Activated CD4-positive, CD25-positive, alpha-beta regulatory T cell treated with anti-CD3 and anti-CD28 coated beads, Interleukin-2, amount 50 U/mL, for 16 hours (primary cell): Measurements from ENCODE around the gene CCDC158.

Experiments
- DNase-seq: peaks from one replicate; pipeline ENCODE4 v3.0.0-alpha.2; 2020; ENCODE audit warnings: low read depth, low spot score

The CCDC158 gene

DNA sequence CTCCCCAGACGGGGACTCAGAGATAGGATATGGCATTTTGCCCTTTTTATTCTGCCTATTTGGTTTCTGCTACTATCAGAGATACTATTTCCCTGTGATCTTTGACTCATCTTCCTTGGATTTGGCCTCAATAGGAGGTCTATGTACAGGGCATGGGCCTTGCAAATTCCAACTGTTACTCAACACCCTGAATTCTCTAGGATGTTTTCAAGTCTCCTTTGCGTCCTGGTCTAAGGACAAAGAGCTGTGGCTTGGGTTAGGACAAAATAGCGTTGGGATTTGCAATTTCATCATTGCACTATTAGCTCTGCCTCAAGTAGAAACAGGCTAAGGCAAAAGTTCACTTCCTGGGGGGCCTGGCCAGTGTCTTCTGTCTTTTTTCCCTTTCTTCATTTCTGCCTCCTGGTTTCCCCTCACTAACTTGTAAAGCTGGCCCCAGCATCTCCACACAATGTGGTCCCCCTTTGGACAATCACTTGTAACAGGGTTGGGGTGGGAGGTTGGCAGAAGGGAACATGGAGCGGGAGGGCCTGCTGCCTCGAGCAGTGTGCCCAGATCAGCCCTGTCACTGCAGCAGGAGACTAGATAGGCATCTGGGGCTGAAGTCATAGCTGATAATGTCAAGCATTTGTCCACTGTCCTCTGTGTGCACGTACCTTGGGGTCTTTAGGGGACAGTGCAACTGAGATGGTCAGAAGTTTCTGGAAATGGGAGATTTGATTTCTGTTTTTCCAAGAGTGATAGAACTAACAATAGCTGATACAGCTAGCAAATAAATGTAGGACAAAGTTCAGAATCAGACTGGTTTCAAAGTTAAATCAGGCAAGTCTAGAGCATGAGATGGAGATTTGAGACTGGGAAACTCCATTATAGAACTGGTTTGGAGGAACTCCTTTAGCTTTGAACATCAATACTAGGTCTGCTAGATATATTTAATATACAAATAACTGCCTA, 140.2 kb downstream of the CCDC158 start:
- DNase-seq: no peak

- DNase-seq: no peak
These were observed 141.5 kb downstream of the CCDC158 start for GRCh38 chr4:76279462-76279861.

GRCh38 chr4:76278583-76278982, 142.4 kb downstream of the CCDC158 start:
- DNase-seq: no peak

GRCh38 chr4:76277667-76278066, 143.3 kb downstream of the CCDC158 start:
- no peak for DNase-seq

- no peak for DNase-seq
These were observed 144.1 kb downstream of the CCDC158 start for GRCh38 chr4:76276813-76277212.

- no peak for DNase-seq
These were observed 145.3 kb downstream of the CCDC158 start for GRCh38 chr4:76275486-76276124.

DNA sequence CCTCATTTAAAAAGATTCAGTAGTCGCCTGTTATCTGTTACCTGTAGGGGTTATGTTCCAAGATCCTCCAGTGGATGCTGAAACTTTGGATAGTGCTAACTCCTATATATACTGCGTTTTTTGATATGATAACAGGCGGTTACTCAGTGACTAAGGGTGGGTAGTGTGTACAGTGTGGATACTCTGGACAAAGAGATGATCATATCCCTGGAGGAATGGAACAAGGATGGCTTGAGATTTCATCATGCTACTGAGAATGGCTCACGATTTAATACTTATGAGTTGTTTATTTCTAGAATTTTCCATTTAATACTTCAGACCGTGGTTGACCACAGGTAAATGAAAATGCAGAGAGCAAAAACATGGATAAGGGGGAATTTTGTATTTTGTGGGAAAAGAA, 147.9 kb downstream of the CCDC158 start:
- DNase-seq: no peak

- no peak for DNase-seq
These were observed 148.4 kb downstream of the CCDC158 start for GRCh38 chr4:76272582-76272981.

- DNase-seq: no peak
These were observed 148.9 kb downstream of the CCDC158 start for GRCh38 chr4:76272073-76272472.

- DNase-seq: no peak
These were observed 149.7 kb downstream of the CCDC158 start for GRCh38 chr4:76271248-76271647.

DNA sequence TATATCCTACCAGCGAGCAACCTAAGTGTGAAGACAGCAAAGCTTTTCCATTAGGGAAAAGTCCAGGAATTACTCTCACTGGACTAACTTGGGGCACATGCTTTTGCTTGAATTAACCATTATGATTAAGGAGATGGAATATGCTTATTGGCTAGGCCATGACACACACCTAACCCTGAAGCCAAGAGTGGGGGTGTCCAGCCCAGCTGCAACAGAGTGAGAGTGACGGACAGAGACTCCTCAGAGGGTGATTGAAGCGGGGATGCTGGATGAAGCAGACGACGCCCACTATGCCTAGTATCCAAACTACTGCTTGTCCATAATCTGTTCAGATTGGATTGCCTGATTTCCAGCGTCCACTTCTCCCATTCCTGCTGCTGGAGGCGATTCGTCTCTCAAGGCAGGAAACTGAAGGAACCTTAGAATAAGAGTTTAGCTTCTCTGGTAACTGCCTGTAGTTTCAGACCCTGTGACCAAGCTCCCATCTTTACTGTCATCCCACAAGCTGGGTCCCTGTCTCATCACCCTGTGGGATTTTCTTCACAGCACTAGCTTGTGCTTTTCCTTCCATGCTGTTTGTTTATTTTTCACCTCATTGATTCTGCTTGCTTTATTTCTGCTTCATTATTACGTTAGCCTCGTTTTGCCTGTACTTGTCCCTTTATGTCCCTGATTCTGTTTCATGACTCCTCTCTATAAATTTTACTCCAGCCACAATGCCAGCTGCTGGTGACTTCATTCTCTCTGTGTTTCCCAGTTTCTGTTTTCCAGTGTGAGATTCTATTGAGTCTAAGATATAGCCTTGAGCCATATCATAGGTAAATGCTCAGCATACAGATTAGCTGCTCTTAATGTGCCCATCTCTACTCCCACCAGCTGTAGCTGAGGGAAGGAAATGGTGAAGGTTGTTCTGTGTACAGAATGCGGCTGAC, 150.4 kb downstream of the CCDC158 start:
- DNase-seq: no peak

DNA sequence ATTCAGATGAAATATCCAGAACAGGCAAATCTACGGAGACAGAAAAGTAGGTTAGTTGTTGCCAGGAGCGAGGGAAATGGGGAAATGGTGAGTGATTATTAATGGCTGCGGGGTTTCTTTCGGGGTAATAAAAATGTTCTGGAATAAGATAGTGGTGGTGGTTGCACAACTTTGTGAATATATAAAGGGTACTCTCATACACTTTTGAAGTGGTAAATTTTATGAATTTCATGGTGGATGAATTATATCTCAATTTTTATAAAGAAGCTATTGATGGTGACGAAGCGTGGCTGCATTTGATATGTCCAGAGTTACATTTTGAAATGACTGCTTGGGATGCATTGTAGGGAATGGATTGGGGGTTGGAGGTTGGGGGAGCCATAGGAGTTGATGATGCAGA, 153.1 kb downstream of the CCDC158 start:
- DNase-seq: no peak

GRCh38 chr4:76266627-76267026, 154.3 kb downstream of the CCDC158 start:
- DNase-seq: no peak

- no peak for DNase-seq
These were observed 155.2 kb downstream of the CCDC158 start for GRCh38 chr4:76265631-76266218.
